ENCODE measurements around the gene CD247.

DNA sequence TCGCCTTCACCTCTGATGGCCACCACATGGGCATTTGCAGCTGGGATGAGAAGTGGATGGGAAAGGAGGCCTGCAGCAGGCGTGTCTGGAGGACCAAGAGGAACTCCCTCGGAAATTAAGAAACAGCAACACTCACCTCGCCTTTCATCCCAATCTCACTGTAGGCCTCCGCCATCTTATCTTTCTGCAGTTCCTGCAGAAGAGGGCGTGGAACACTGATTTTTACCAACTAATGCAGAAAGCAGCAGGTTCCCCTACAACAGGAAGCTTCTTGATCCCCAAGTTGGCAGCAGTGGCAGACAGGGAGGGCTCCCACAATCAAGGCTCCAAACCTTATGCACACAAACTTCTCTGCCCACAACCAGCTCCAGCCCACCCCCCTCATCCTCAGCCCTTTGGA lies 84.4 kb downstream of the CD247 start:
- TF ChIP-seq, protein P1, sequence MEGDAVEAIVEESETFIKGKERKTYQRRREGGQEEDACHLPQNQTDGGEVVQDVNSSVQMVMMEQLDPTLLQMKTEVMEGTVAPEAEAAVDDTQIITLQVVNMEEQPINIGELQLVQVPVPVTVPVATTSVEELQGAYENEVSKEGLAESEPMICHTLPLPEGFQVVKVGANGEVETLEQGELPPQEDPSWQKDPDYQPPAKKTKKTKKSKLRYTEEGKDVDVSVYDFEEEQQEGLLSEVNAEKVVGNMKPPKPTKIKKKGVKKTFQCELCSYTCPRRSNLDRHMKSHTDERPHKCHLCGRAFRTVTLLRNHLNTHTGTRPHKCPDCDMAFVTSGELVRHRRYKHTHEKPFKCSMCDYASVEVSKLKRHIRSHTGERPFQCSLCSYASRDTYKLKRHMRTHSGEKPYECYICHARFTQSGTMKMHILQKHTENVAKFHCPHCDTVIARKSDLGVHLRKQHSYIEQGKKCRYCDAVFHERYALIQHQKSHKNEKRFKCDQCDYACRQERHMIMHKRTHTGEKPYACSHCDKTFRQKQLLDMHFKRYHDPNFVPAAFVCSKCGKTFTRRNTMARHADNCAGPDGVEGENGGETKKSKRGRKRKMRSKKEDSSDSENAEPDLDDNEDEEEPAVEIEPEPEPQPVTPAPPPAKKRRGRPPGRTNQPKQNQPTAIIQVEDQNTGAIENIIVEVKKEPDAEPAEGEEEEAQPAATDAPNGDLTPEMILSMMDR (conservative IDR thresholded peaks at IDR 0.05; ENCODE audit: low read length): no peak
- TF ChIP-seq EZH2phosphoT487 (IDR thresholded peaks at IDR 0.05; ENCODE audit: borderline replicate concordance): no peak
